PFSK-1 (cell line): Measurements from ENCODE around the gene KIF20B.

Experiments
- FOXP2 ChIP-seq: optimal IDR thresholded peaks from 2 replicates; pipeline ENCODE3; 2011; ENCODE audit warnings: borderline replicate concordance, control low read depth, inconsistent platforms; ENCODE audit not compliant: insufficient read depth; ENCODE audit errors: extremely low read length, extremely low read depth
- POLR2AphosphoS5 ChIP-seq: IDR thresholded peaks from 2 replicates; pipeline ENCODE4 v1.6.1; 2012; ENCODE audit warnings: low read depth, mild to moderate bottlenecking, control low read depth, low read length, moderate library complexity
- SIN3A ChIP-seq: IDR thresholded peaks from 2 replicates; pipeline ENCODE4 v1.6.1; 2012; ENCODE audit warnings: mild to moderate bottlenecking, low read length, moderate library complexity, borderline replicate concordance; ENCODE audit not compliant: insufficient read depth
- TAF1 ChIP-seq: IDR thresholded peaks from 2 replicates; pipeline ENCODE4 v1.6.1; 2012; ENCODE audit warnings: low read length, control low read depth, borderline replicate concordance; ENCODE audit not compliant: insufficient read depth
- TF ChIP-seq, protein P1 (sequence below), 2 experiments: IDR thresholded peaks; 2 replicates each; pipeline versions ENCODE4 v1.6.1 to v1.8.0; 2011 to 2012; ENCODE audit warnings: low read depth in 2 of 2, low read length in 2 of 2, control low read depth in 1 of 2, inconsistent platforms in 1 of 2, mild to moderate bottlenecking in 1 of 2, moderate library complexity in 1 of 2; ENCODE audit not compliant: insufficient read depth in 1 of 2

DNA sequence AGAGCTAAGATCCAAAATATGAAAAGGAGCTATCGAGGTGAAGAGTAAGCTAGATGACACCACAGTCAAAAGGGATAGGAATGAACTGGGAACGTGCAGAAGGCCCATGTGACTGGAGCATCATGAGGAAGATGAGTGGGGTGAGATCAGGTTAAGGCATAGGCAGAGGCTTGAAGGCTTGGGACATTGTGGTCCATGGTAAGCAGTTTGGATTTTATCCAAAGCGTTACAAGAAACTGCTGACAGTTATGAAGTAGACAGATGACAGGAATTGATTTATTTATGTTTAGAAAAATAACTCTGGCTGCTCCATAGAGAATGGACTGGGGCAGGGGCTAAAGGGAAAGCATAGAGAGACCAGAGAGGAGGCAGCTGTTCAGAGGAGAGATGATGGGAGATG lies 38.2 kb upstream of the KIF20B start:
- TF ChIP-seq POLR2AphosphoS5 (no peak), TAF1 (no peak), SIN3A (no peak), FOXP2 (no peak)
- TF ChIP-seq, protein P1, sequence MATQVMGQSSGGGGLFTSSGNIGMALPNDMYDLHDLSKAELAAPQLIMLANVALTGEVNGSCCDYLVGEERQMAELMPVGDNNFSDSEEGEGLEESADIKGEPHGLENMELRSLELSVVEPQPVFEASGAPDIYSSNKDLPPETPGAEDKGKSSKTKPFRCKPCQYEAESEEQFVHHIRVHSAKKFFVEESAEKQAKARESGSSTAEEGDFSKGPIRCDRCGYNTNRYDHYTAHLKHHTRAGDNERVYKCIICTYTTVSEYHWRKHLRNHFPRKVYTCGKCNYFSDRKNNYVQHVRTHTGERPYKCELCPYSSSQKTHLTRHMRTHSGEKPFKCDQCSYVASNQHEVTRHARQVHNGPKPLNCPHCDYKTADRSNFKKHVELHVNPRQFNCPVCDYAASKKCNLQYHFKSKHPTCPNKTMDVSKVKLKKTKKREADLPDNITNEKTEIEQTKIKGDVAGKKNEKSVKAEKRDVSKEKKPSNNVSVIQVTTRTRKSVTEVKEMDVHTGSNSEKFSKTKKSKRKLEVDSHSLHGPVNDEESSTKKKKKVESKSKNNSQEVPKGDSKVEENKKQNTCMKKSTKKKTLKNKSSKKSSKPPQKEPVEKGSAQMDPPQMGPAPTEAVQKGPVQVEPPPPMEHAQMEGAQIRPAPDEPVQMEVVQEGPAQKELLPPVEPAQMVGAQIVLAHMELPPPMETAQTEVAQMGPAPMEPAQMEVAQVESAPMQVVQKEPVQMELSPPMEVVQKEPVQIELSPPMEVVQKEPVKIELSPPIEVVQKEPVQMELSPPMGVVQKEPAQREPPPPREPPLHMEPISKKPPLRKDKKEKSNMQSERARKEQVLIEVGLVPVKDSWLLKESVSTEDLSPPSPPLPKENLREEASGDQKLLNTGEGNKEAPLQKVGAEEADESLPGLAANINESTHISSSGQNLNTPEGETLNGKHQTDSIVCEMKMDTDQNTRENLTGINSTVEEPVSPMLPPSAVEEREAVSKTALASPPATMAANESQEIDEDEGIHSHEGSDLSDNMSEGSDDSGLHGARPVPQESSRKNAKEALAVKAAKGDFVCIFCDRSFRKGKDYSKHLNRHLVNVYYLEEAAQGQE (IDR thresholded peaks at IDR 0.05; ENCODE audit: insufficient read depth in 1 of 2, low read depth in 2 of 2, low read length in 2 of 2) = no peak
